ENCODE measurements around the gene CHD3.

- TF ChIP-seq CTCF (IDR thresholded peaks at IDR 0.05 in 2 of 3, conservative IDR thresholded peaks at IDR 0.05 in 1 of 3; ENCODE audit: control insufficient read depth in 2 of 3, extremely low read depth in 1 of 3, insufficient read depth in 1 of 3, low read depth in 3 of 3, low read length in 3 of 3) (no peak), KAT2A (conservative IDR thresholded peaks at IDR 0.05; ENCODE audit: control insufficient read depth, low read depth, low read length) (no peak), MAX (IDR thresholded peaks at IDR 0.05; ENCODE audit: low read depth, low read length) (no peak), ZNF24 (IDR thresholded peaks at IDR 0.05) (no peak), EZH2 (IDR thresholded peaks at IDR 0.05; ENCODE audit: borderline replicate concordance, control insufficient read depth, low read depth, low read length) (no peak)
These were observed 39.9 kb upstream of the CHD3 start for GRCh38 chr17:7848739-7849129.

Data from GM12878 (cell line).